Hepatocyte (in vitro differentiated cells): Measurements from ENCODE around the gene MNX1.

Experiments
- CTCF ChIP-seq: fragments of 200-600 bp; sonication (generic); IDR thresholded peaks from 2 replicates; pipeline ENCODE4 v1.5.1; 2016; ENCODE audit warnings: antibody characterized with exemption, mild to moderate bottlenecking; ENCODE audit not compliant: poor library complexity
- EZH2 ChIP-seq: fragments of 200-600 bp; sonication (generic); IDR thresholded peaks from 2 replicates; pipeline ENCODE4 v1.6.1; 2016; ENCODE audit warnings: antibody characterized with exemption, mild to moderate bottlenecking, borderline replicate concordance

- TF ChIP-seq CTCF = no peak
- TF ChIP-seq EZH2 = no peak
Observed at GRCh38 chr7:157003756-157004520, 6.5 kb downstream of the MNX1 start.
